GM12873 (cell line): ENCODE data around the gene MAP2K3.

ENCODE experiments used
- TF ChIP-seq, protein P1 (sequence below): IDR thresholded peaks from 2 replicates; pipeline ENCODE4 v1.5.1; 2012; ENCODE audit warnings: low read depth, mild to moderate bottlenecking, moderate library complexity, low read length, control low read depth; ENCODE audit not compliant: insufficient read depth; ENCODE audit errors: missing control alignments

MAP2K3 gene

GRCh38 chr17:21289902-21290571, 5.5 kb downstream of the MAP2K3 start:
- TF ChIP-seq, protein P1, sequence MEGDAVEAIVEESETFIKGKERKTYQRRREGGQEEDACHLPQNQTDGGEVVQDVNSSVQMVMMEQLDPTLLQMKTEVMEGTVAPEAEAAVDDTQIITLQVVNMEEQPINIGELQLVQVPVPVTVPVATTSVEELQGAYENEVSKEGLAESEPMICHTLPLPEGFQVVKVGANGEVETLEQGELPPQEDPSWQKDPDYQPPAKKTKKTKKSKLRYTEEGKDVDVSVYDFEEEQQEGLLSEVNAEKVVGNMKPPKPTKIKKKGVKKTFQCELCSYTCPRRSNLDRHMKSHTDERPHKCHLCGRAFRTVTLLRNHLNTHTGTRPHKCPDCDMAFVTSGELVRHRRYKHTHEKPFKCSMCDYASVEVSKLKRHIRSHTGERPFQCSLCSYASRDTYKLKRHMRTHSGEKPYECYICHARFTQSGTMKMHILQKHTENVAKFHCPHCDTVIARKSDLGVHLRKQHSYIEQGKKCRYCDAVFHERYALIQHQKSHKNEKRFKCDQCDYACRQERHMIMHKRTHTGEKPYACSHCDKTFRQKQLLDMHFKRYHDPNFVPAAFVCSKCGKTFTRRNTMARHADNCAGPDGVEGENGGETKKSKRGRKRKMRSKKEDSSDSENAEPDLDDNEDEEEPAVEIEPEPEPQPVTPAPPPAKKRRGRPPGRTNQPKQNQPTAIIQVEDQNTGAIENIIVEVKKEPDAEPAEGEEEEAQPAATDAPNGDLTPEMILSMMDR = no peak

- TF ChIP-seq, protein P1 = no peak
These were observed 6.8 kb downstream of the MAP2K3 start for GRCh38 chr17:21291357-21291756.

GRCh38 chr17:21291862-21292261, 7.4 kb downstream of the MAP2K3 start:
- TF ChIP-seq, protein P1 = no peak

DNA sequence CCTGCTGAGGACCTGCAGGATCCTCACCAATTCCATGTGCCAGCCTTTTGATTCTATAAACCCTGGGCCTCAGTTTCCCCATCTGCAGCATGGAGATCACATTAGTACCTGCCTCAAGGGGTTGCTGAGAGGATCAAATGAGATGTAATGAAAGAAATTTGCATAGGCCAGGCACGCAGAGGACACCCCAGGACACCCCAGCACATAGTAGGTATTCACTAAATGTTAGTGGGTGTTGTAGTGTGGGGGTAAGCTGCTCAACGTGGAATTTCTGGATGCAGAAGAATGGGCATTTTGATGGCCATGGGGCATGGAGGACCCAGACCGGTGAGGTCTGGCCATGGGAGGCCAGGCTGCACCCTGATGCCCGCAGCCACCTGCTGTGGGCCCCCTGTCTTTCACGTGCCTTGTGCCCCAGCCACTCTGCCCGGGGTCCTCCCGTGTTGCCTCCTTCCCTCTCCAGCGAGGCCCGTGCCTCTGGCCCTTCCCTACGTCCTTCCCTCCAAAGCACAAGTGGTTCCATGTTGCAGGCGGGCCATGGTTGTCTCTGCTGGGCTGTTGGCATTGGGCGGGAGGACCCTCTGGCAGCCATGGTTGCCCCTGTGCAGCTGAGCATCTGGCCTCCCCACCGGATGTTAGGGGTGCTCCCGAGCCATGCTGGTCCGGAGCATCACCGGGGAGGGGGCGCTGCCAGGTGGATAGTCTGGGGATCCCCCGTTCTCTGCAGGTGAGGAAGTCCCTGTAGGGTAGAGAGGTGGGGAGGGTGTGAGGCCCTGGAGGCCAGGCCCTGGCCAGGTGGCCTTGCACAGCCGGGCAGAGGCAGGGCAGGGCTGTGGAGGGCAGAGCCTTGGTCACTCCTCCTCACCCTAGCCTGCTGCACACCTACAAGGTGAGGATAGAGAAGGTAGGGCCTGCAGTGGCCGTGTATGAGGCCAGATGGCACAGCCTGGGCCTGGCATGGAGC, 8.6 kb downstream of the MAP2K3 start:
- TF ChIP-seq, protein P1 = no peak

- TF ChIP-seq, protein P1 = no peak
These were observed 9.3 kb downstream of the MAP2K3 start for GRCh38 chr17:21293831-21294210.

GRCh38 chr17:21294321-21295035, 10.0 kb downstream of the MAP2K3 start:
- TF ChIP-seq, protein P1 = no peak
